Measurements from ENCODE around the gene FYB1.
A peak's percentile ranks its signal among the peaks of the same experiment; 100 is the strongest.

The FYB1 gene

DNA sequence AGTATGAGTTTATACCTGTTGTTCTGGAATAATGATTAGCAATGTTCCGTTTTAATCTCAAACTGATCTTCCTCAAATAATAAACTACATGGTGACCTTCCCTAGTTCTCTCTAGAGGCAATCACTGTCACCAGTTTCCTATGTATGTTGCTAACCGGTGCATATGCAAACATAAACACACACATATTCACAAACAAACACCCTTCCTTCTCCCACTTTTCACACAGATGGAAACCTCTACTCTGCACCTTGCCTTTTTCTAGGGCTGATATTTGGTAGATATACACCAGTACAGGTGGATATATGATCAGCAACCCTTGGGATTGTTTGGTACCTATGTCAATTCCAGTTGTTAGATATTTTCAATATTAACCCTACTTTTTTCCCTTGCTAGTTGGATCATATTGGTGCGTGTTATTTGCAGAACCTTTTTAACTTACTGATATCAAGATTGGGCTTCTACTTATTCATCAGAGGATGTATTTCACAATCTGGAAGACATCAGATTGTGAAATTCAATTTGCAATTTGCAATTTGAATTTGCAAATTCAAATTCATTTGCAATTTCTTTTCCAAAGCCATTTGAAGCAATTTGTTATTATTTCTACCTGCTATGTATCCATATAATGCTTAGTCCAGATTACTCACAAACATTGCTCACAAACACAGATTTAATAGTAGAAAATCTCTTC is 12.6 kb downstream of the FYB1 start:
- DNase-seq (ENCODE audit: low spot score), result no peak

DNA sequence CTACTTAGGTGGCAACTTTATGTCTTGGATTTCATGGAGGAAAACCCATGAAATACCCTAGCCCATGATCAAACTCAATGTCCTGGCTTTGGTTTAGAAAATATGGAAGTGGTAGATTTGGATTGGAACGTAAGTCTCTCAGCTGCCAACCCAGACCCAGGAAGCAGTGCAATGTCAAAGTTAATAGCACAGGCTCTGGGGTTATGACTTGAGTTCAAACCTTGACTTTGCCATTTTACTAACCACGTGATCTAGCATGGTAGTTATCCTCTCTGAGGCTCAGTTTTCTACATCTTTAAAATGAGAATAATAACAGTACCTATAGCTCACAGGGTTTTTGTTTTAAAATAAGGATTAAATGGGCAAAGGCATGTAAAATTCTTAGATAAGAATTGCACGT is 13.8 kb downstream of the FYB1 start:
- DNase-seq (ENCODE audit: low spot score), result no peak

DNA sequence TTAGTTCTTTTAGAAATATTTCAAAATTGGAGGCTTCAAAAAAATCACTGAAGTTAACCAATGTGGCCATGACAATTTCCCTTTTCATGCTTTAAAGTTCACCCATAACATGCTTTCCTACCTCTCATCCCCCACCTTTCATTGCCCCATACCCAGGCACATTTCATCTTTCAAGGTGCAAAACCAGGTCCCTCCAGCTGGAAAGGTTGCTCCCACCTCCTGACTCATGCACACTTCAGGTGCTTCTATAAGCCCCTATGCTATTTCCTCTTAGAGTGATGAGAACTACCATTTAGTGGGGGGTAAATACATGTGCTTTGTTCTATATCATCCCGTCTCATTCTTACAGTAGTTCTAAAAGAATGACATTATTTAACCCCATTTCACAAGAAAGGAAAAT is 15.4 kb downstream of the FYB1 start:
- no peak for DNase-seq (ENCODE audit: low spot score)

DNA sequence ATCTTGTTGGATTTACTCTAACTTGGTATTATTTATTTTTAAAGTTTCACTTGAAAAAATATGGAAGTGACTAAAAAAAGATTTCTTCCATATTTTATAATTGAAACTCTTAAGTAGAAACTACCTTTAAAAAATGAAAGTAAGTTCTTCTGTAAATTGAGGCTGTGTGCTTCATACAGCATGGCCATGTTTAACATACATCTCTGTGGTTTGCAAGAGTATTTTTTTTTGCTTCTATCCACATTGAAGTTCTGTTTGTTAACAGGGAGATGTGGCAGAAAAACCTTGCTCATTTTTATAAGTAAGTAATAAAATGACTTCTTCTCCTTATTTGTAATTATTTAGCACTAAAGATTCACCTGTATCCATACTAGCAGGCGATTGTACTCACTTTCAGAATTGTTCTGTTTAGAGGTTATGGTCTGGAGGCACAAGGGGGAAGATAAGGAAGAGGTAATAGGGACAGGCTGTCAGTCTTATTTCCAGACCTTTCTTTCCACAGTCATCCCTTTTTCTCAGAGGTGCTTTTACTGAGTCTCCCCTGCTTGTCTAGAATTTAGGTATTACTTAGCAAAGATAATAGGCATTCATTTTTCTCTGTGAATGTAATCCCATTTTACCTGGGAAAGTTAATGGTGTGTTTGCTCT is 16.0 kb downstream of the FYB1 start:
- DNase-seq (ENCODE audit: low spot score), result no peak

DNA sequence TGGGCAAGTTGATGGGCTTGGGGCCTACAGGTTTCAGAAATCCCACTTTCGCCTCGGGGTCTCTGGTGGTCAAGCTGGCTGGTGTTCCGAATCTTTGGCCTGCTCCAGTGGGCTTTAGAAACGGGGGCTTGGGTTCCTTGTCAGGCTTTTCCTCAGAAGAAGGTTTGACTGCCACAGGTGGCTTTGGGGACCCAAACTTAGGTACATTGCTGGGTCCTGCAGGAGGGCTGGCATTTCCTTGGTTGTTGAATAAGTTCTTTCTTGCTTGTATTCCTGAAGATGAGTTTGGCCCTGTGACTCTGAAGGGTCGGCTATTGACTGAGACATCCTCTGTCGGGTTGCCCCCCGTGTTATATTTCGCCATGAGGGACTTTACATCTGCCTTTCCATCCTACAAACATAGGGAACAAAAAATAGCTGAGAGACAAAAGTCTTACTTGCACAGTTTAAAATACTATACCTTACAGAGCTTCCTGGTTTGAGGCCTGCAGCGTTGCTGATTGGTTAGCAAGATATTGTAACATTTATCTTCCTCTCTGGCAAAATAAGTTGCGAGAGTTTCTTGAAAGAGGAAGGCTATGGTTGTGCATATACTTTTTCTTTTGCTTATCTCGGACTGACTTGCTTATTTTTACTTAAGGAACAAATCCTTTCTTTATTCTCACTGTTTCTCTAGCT is 16.6 kb downstream of the FYB1 start:
- peak; percentile 73 for DNase-seq (ENCODE audit: low spot score)

DNA sequence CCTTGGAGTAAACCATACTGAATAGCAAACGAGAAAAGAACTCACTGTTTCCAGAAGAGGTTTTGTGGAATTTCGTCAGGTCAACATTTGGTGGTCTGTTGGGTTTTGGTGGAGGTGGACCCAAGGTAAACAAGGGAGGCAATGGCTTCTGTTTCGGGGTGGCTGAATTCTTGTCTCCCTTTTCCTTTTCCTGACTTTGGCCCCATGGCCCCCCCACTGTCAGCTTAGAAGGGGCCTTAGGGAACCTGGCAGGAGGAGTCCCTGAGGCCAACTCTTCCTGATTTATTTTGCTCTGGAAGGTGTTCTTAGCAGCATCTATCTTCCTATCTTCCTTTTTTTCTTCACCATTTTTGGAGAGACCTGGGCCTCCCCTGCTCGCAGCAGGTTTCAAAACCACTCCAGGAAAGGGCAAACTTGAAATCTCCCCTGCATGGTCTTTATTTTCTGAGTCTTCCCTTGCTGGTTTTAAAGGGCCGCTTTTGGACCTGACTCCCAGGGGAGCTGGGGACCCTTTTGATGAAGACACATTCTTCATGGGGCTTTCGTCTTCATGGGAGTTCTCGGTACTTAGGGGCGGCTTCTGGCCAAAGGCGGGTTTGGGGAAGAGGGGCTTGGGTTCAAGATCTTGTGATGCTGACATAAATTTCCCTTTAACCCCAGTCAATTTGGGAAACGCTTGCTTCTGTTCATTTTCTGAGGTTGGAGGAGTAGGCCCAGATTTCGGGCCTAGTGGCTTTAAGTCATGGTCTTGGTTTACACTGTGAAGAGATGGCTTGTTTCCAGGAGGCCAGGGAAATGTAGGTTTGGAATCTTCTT is 17.4 kb downstream of the FYB1 start:
- DNase-seq (ENCODE audit: low spot score), result no peak

DNA sequence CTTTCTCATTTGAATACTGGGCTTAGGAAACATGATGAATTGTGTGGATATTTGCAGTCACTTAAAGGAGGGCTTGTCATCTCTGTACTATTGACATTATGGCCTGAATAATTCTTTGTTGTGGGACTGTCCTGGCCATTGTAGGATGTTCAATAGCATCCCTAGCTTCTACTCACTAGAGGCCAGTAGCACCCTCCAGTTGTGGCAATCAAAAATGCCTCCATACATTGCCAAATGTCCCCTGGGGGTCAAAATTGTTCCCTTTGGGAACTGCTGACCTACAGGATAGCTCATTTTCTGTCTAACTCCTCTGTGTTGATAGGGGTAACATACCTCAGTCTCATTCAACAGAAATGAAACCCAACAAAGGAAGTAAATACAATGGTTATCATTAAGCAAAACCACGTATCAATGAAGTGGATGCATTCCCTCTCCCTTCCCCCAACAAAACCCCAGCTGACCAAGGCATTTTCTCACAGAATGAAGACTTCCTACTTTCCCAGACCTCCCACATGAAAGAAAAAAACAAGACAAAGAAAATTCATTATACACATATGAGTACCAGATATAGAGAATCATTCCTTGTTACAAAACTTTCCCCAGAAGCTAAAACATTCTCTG is 18.1 kb downstream of the FYB1 start:
- DNase-seq (ENCODE audit: low spot score), result no peak

DNA sequence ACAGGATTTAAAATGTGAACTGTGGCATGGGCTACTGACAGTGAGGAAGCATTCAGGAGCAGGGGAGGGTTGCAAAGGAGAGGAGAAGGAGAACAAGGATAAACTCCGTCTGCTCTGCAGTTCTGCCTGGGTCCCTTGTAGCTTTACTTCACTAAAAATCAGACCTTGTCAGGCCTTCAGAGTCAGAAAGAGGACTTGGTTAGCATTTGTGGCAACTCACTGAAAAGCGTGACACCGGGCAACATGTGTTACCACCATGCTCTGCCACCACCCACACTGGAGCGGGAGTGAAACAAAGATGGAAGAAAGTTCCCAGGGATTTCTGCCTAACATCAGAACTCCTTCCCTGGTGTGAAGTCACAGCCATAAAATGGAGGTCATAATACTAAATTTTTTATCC is 19.3 kb downstream of the FYB1 start:
- DNase-seq (ENCODE audit: low spot score), result no peak

DNA sequence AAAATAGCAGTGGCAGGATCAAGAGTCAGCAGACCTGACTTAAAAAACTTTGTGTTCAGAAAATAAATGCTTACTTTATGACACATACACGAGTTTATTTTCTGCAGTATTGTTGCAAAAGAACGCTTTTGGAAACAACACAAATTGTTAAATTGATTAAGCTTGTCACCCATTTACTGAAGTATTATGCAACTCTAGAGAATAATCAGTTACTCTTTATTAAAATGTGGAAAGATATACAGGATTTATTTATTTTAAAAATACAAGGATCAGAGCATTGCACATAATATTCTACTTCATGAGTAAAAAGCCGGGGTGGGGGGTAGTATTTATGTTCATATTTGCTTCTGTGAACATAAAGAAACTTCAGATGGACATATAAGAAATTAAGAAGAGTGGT is 20.0 kb downstream of the FYB1 start:
- DNase-seq (ENCODE audit: low spot score), result no peak

DNA sequence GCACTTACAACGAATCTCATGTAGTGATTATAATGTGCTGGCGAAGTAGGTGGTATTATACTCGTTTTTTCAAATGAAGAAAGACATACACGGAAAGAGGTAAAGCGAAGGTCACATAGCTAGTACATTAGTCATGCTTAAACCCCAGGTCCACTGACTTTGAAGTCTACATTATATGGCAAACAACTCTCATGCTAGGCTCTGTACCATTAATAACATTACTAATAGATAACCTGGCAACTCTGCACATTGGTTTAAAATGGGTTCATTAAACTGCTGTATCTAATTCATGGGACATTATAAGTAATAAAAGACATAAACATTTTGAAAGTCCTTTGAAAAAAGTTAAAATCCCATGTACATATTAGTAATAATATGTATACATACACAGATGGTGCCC is 21.2 kb downstream of the FYB1 start:
- DNase-seq (ENCODE audit: low spot score), result peak; percentile 66

DNA sequence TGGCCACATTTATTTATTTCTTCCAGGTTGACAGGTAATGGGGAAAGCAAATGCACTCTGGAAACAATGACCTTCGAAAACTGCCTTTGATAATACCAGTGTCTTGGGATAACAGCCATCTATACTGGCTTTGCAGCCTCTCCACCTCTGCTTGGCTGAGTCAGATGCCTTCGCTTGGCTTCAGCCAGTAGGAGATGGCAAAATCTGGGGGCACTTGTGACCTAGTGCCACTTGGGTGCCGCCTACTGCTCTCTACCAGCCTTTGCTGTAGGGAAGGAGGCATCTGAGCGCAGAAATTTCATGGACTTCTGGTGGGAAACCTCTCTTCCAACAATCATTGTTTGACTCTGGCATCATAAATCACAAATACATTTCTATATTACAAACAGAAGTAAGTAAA is 21.8 kb downstream of the FYB1 start:
- DNase-seq (ENCODE audit: low spot score), result peak; percentile 77

DNA sequence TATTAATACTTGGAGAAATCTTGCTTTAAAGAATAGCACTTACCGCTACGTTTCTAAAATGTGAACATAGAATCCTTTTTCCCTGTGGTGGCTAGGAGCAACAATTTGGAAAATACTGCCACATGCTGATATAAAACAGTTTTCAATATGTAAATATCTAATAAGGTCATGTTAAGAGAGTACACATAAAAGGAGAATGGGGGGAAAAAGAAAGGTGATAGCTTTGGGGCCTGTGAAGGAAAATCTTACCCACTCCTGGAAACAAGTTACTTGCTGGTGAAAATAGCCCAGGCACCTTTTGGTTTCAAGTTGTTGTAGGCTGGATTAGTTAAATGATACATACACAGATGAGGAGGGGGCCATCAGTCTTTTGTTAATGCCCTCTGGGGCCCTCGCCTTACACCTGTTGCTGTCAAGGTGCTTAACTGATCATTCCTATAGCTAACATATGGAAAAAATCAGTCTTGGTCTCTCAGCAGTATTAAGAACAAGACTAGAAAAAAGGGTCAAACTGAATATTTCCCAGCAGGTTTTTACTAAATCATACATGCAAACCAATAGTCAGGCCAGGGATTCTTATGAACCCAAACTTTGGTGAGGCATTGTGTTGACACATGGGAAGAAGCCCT is 24.1 kb downstream of the FYB1 start:
- no peak for DNase-seq (ENCODE audit: low spot score)

DNA sequence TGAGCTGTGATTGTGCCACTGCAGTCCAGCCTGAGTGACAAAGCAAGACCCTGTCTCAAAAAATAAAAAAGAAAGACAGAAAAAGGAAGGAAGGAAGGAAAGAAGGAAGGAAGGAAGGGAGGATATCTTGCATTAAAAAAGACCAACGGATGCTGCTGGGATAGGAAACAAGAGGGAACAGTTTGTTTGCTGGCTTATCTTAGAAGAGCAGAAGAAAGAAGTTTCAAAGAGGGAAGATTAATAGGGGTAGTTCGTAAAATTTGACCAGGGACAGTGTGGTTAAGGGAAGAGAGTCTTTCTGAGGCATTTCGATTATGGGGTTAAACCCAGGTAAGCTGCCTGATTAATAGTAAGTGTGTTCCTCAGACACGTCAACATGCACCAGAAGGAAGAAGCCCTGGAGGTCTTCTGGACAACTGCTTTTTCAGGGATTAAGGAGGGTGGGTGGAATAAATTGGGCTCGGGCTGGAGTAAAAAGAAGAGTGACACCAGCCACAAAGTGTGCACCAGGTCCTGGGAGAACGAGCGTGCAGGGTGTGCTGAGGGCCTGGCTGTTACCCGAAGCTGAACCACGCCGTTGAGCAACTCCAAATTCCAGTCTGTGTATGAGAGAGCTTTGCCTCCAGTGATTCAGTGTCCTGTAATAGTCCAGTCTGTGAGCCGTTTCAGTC is 24.8 kb downstream of the FYB1 start:
- no peak for DNase-seq (ENCODE audit: low spot score)

DNA sequence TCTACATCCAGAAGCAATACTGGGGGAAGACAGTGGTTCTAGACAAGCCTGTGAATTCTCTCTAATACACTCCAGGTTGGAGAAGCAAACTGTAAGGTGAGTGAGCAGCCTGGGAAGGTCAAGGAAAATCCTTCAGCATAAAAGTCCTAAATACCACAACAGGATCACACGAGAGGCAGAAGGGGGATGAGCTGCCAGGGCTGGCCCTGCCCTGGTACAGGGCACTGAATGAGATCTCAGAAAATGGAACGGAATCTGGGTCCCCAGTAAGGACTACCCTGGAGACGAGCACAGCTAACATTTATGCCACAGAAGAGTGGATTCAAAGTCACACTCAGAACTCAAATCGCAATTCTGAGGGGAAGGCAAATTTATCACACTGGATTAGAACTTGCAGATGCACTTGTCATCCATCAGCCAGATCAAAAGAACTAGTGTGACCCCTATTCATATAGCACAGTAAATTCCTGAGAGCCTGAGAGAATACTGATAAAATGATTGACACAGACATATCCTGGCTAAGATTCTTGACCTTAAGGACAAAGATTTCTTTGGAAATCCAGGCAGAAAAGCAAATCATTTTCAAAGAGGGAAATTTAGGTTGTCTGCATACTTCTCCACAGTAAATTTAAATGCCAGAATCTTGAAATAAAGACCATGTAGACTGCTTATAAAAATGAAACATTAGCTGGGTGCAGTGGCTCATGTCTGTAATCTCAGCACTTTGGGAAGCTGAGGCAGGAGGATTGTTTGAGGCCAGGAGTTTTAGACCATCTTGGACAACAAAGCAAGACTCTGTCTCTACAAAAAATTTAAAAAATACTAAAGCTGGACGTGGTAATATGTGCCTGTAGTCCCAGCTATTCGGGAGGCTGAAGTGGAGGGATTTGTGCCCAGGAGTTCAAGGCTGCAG is 25.6 kb downstream of the FYB1 start:
- DNase-seq (ENCODE audit: low spot score), result no peak

DNA sequence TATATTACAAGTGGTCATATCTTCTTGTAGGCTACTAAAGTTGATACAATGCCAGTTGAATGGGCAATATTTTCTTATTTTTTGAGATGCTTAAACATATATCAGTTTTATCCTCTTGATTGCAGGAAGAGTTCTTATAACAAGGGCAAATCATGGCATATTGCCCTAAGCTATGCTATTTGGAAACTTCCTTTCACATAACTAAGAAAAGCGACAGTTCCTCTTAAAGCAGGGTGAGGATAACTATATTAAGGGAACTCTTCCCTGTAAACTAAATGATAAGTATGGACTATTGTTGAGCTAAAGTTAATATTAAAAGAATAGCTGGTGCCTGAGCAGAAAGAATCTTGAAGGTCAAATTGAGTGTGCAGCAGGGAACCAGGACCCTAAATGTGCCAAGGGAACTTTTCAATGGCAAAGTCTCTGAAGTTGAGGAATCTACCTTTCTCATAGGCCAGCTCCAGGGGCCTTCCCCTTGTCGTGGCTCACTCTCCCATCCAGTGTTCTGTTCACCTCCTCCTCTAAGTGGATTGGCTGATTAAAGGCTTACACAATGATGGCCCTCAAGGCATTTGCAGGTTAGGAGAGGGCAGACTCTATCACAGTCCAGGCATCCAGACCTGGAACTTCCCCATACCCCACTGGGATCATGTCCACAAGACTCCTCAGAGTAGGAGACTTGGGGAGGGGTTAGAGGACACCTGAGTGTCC is 26.8 kb downstream of the FYB1 start:
- DNase-seq (ENCODE audit: low spot score), result no peak

DNA sequence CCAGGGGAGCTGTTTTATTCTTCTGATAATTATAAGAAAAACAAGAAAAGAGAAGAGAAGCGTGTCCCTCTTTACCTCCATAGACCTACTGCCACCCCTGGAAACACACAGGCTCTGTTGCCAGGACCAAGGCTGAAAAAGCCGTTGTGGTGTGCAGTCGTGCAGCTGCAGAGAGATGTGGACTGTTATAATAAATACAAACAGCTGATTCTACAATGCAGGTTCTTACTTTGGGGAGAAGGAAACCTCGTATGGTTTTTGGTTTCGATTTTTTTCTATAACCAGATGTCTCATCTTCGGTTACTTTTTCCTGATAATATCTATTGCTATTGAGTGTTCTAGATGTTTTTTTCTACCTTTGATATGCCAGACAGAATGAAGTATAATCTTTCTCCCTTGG is 28.1 kb downstream of the FYB1 start:
- peak; percentile 71 for DNase-seq (ENCODE audit: low spot score)

DNA sequence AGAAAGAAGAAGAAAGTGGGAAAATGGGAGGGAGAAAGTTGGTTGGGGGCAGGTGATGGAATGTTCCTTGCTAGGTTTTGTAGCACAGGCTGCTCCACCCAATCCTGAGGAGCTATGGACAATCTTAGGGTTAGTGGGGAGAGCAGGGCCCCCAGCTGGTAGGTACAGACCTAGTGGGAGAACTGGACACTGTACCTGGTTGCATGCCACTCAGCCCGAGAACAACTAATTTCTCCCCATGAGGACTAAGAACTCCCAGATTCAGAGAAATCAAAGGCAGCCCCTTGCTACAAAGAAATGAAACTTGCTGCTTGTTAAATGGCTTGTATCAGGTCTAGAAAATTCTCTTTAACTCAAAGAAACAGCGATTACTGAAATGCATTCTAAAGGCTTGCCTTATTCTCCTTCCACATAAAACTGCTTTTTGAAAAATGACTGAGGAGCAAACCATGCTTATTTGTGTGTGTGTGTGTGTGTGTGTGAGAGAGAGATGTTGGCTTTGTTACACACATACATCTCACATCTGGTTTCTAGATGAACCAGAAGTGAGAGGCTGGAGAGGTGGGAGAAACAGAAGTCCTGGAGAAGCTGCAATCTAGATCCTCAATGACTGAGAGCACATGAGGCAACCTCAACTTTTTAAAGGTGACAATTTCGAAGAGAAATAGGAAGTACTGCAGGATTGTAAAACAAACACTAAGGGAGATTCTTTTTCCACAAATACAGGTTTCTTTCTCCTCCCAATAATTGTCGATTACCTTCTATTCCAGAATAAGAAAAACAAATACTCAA is 28.9 kb downstream of the FYB1 start:
- no peak for DNase-seq (ENCODE audit: low spot score)

DNA sequence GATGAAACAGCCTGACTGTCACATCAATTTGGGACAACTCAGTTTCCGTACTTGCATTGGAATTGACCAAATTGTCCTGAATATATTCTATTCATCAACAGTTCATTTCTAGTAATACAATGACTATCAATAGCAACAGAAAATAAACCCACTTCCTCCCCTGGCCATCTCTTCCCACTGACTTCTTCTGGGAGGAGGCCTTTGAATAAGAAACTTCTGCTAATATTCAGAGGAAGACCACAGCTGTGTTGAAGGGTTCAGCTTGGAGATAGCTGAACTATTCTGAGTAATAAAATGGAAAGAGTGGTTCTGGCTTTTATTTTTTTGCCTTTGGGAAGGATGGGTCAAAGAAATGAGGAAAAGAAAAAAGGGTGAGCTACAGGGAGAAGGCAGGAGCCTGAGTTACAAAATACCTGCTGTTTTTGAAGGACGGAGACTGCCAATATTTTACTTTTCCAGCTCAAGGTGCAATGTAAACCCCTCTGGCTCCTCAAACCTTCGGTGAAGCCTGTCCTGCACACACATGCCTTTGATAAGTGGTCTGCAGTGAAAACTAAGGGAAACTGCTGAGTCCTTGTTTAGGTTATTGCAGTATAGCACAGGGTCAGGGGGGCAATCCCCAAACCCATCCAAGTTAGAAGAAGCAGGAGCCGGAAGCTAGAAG is 29.9 kb downstream of the FYB1 start:
- DNase-seq (ENCODE audit: low spot score), result no peak
